HepG2 (cell line): ENCODE measurements around the gene SDC1. TPM values are rescaled to one million over a fixed set of nuclear protein-coding genes. Genes with fewer than 3 reads are reported as not detected.
A peak's percentile ranks its signal among the peaks of the same experiment; 100 is the strongest.

Source experiments
- GLI4 ChIP-seq: sonication (generic); formaldehyde crosslinking; IDR thresholded peaks from 2 replicates; pipeline ENCODE4 v1.5.1; 2020; ENCODE audit warnings: missing genetic modification reagents, mild to moderate bottlenecking, moderate library complexity, borderline replicate concordance
- GPN1 ChIP-seq: sonication (generic); formaldehyde crosslinking; IDR thresholded peaks from 2 replicates; pipeline ENCODE4 v1.5.1; 2020; ENCODE audit warnings: missing genetic modification reagents, borderline replicate concordance
- HHEX ChIP-seq: IDR thresholded peaks from 2 replicates; pipeline ENCODE4 v1.6.1; 2016; ENCODE audit warnings: control low read depth
- NFE2L1 ChIP-seq: sonication (generic); formaldehyde crosslinking; IDR thresholded peaks from 2 replicates; pipeline ENCODE4 v1.4.0; 2020; ENCODE audit warnings: missing genetic modification reagents, mild to moderate bottlenecking, borderline replicate concordance
- RBM22 ChIP-seq: fragments of 200-400 bp; formaldehyde crosslinking; optimal IDR thresholded peaks from 2 replicates; pipeline ENCODE3; 2017; ENCODE audit warnings: mild to moderate bottlenecking, low read length, moderate library complexity
- RCOR2 ChIP-seq: IDR thresholded peaks from 2 replicates; pipeline ENCODE4 v1.6.1; 2016; ENCODE audit warnings: missing biosample characterization, missing genetic modification reagents
- SP2 ChIP-seq: sonication (generic); formaldehyde crosslinking; IDR thresholded peaks from 2 replicates; pipeline ENCODE4 v1.5.1; 2020; ENCODE audit warnings: mild to moderate bottlenecking, missing genetic modification reagents
- ZNF674 ChIP-seq: sonication (generic); formaldehyde crosslinking; IDR thresholded peaks from 2 replicates; pipeline ENCODE4 v1.5.0; 2020; ENCODE audit warnings: low read depth, mild to moderate bottlenecking, missing genetic modification reagents
- ZNF709 ChIP-seq: sonication (generic); formaldehyde crosslinking; IDR thresholded peaks from 2 replicates; pipeline ENCODE4 v1.5.0; 2020; ENCODE audit warnings: mild to moderate bottlenecking, missing genetic modification reagents
- ZSCAN9 ChIP-seq: IDR thresholded peaks from 2 replicates; pipeline ENCODE4 v1.6.1; 2016; ENCODE audit warnings: borderline replicate concordance
- polyA plus RNA-seq, 8 experiments: library from polyadenylated mRNA; depleted of rRNA in 3 of 8; stranded (reverse) in 7 of 8; unstranded in 1 of 8; fragments of >200 nt; fragmentation: Illumina TruSeq in 4 of 8; extraction: Trizol in 4 of 8; gene quantifications; 2 replicates each; pipeline versions ENCODE4 v1.2.1 to v1.2.3, GENCODE V29; 2011 to 2016; ENCODE audit warnings: low read depth in 4 of 8, missing spikeins in 1 of 8, mixed read lengths in 1 of 8; ENCODE audit not compliant: insufficient read depth in 1 of 8
- total RNA-seq, 5 experiments: library from RNA; depleted of rRNA; stranded (reverse); fragments of >200 nt; fragmentation: Illumina TruSeq; extraction: Trizol; gene quantifications; 2 replicates each; pipeline ENCODE4 v1.2.3, GENCODE V29; 2016; ENCODE audit warnings: low read depth in 1 of 5
- TF ChIP-seq, protein P1 (sequence below): sonication (generic); formaldehyde crosslinking; IDR thresholded peaks from 2 replicates; pipeline ENCODE4 v1.4.0; 2020; ENCODE audit warnings: mild to moderate bottlenecking, missing genetic modification reagents
- TF ChIP-seq, protein P2 (sequence below): sonication (generic); formaldehyde crosslinking; IDR thresholded peaks from 2 replicates; pipeline ENCODE4 v1.4.0; 2020; ENCODE audit warnings: missing genetic modification reagents, borderline replicate concordance
- TF ChIP-seq, protein P3 (sequence below), 2 experiments: sonication (generic) in 1 of 2; formaldehyde crosslinking in 1 of 2; IDR thresholded peaks; 2 replicates each; pipeline versions ENCODE4 v1.6.1 to v1.9.0; 2014 to 2022; ENCODE audit warnings: antibody characterized with exemption in 1 of 2, borderline replicate concordance in 1 of 2, inconsistent platforms in 1 of 2, low read depth in 1 of 2, missing genetic modification reagents in 1 of 2
- TF ChIP-seq, protein P4 (sequence below): sonication (generic); formaldehyde crosslinking; IDR thresholded peaks from 2 replicates; pipeline ENCODE4 v1.5.0; 2020; ENCODE audit warnings: mild to moderate bottlenecking, missing genetic modification reagents

SDC1 gene
- total and polyA plus RNA-seq, 2 of the 13 experiments (the other 11 are each of a cell fraction or from before 2014, with no cell fraction given): 108 to 119 TPM

DNA sequence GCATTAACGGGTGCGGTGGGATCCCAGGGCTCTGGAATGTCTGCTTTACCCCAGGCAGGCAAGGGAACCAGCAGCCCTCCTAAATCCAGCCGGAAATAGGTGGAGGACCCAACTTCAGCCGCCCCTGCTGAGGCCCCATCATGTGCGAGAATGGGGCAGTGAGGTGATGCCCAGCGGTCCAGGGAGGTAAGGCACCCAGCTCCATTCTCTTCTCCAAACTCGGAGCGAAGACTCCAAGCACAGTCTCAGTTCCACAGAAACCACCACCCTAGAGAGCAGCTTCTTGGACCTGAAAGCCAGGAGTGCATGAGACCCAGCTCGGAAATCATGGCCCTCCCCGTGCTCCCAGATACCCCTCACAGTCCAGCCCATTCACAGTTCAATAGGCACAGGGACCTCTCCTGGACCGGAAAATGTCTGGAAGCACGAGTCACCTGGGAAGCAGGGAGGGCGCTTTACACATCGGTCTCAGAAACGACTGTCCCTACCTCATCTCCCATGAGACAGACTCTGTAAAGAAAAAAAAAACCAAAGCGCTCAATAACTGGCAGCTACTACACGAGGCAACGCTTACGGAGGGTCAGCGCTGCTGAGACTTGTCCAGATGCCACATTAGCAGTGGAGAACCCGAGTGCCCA, 2.0 kb downstream of the SDC1 start (continued):
- TF ChIP-seq, protein P1, sequence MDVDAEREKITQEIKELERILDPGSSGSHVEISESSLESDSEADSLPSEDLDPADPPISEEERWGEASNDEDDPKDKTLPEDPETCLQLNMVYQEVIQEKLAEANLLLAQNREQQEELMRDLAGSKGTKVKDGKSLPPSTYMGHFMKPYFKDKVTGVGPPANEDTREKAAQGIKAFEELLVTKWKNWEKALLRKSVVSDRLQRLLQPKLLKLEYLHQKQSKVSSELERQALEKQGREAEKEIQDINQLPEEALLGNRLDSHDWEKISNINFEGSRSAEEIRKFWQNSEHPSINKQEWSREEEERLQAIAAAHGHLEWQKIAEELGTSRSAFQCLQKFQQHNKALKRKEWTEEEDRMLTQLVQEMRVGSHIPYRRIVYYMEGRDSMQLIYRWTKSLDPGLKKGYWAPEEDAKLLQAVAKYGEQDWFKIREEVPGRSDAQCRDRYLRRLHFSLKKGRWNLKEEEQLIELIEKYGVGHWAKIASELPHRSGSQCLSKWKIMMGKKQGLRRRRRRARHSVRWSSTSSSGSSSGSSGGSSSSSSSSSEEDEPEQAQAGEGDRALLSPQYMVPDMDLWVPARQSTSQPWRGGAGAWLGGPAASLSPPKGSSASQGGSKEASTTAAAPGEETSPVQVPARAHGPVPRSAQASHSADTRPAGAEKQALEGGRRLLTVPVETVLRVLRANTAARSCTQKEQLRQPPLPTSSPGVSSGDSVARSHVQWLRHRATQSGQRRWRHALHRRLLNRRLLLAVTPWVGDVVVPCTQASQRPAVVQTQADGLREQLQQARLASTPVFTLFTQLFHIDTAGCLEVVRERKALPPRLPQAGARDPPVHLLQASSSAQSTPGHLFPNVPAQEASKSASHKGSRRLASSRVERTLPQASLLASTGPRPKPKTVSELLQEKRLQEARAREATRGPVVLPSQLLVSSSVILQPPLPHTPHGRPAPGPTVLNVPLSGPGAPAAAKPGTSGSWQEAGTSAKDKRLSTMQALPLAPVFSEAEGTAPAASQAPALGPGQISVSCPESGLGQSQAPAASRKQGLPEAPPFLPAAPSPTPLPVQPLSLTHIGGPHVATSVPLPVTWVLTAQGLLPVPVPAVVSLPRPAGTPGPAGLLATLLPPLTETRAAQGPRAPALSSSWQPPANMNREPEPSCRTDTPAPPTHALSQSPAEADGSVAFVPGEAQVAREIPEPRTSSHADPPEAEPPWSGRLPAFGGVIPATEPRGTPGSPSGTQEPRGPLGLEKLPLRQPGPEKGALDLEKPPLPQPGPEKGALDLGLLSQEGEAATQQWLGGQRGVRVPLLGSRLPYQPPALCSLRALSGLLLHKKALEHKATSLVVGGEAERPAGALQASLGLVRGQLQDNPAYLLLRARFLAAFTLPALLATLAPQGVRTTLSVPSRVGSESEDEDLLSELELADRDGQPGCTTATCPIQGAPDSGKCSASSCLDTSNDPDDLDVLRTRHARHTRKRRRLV: no peak
- TF ChIP-seq RCOR2 (CRISPR knock-in tag) (no peak), GPN1 (CRISPR knock-in tag) (no peak), ZNF709 (CRISPR knock-in tag) (no peak), NFE2L1 (CRISPR knock-in tag) (no peak), HHEX (no peak), GLI4 (CRISPR knock-in tag) (peak; percentile 29; the same call in 1 of the 2 replicates), ZNF674 (CRISPR knock-in tag) (0 out of 2 replicates have a peak, but pooled peaks have one; percentile 11), SP2 (no peak), RBM22 (no peak), ZSCAN9 (CRISPR knock-in tag) (no peak)
- TF ChIP-seq, protein P2, sequence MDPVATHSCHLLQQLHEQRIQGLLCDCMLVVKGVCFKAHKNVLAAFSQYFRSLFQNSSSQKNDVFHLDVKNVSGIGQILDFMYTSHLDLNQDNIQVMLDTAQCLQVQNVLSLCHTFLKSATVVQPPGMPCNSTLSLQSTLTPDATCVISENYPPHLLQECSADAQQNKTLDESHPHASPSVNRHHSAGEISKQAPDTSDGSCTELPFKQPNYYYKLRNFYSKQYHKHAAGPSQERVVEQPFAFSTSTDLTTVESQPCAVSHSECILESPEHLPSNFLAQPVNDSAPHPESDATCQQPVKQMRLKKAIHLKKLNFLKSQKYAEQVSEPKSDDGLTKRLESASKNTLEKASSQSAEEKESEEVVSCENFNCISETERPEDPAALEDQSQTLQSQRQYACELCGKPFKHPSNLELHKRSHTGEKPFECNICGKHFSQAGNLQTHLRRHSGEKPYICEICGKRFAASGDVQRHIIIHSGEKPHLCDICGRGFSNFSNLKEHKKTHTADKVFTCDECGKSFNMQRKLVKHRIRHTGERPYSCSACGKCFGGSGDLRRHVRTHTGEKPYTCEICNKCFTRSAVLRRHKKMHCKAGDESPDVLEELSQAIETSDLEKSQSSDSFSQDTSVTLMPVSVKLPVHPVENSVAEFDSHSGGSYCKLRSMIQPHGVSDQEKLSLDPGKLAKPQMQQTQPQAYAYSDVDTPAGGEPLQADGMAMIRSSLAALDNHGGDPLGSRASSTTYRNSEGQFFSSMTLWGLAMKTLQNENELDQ (CRISPR knock-in tag): 0 out of 2 replicates have a peak, but pooled peaks have one; percentile 10
- TF ChIP-seq, protein P3, sequence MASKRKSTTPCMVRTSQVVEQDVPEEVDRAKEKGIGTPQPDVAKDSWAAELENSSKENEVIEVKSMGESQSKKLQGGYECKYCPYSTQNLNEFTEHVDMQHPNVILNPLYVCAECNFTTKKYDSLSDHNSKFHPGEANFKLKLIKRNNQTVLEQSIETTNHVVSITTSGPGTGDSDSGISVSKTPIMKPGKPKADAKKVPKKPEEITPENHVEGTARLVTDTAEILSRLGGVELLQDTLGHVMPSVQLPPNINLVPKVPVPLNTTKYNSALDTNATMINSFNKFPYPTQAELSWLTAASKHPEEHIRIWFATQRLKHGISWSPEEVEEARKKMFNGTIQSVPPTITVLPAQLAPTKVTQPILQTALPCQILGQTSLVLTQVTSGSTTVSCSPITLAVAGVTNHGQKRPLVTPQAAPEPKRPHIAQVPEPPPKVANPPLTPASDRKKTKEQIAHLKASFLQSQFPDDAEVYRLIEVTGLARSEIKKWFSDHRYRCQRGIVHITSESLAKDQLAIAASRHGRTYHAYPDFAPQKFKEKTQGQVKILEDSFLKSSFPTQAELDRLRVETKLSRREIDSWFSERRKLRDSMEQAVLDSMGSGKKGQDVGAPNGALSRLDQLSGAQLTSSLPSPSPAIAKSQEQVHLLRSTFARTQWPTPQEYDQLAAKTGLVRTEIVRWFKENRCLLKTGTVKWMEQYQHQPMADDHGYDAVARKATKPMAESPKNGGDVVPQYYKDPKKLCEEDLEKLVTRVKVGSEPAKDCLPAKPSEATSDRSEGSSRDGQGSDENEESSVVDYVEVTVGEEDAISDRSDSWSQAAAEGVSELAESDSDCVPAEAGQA (IDR thresholded peaks at IDR 0.05; ENCODE audit: low read depth): no peak
- TF ChIP-seq, protein P3 (CRISPR knock-in tag; IDR thresholded peaks at IDR 0.05; ENCODE audit: borderline replicate concordance): no peak
- TF ChIP-seq, protein P4, sequence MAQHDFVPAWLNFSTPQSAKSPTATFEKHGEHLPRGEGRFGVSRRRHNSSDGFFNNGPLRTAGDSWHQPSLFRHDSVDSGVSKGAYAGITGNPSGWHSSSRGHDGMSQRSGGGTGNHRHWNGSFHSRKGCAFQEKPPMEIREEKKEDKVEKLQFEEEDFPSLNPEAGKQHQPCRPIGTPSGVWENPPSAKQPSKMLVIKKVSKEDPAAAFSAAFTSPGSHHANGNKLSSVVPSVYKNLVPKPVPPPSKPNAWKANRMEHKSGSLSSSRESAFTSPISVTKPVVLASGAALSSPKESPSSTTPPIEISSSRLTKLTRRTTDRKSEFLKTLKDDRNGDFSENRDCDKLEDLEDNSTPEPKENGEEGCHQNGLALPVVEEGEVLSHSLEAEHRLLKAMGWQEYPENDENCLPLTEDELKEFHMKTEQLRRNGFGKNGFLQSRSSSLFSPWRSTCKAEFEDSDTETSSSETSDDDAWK: no peak
